ENCODE data around the gene PRDM16.

The PRDM16 gene

DNA sequence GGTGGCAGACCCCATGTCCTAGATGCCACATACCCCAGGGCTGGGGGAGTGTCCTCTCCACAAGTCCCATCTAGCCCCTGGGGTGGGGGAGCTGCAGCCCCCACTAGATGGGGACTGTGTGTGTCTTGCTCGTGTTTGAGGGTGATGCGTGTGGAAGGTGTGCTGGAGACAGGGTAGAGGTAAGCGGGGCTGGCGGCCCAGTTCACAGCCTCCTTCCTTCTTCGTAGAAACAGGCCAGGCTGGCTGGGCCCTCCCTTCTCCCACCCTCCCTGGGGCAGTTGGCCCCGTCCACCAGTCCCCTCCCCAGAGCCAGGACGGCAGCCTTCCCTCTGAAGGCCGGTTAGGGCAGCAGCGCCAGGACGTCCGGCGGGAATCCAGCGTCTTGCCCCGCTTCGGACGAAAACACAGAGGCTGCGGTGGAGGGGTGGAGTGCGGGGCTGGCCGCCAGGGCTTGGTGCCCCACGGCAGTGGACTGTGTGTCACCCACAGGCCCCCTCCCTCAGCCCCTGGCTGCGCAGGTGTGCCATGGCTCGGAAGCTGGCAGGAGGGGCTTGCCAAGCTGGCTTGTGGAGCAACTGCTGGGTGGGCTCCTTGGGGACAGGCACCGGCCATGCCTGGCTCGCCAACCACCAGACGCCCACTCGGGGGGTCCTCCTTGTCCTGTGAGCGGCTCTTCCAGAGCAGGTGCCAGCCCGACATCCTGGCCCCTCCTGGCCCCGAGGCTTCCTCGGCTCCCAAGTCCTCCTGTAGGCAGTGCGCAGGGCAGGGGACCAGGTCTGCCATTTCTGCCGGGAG is 3.6 kb downstream of the PRDM16 start:
- Histone ChIP-seq H3K36me3 (no peaks in the 10 kb centered on the region), H3K9me3 (ENCODE audit: severe bottlenecking) (no peaks in the 10 kb centered on the region), H3K27me3 (ENCODE audit: insufficient read depth, low read depth, severe bottlenecking) (peaks cover 25% of the 10 kb centered on the region), H3K27ac (no peak overlapping the region), H3K4me3 (ENCODE audit: low read depth, low read length) (no peak overlapping the region)
- TF ChIP-seq, protein P1, sequence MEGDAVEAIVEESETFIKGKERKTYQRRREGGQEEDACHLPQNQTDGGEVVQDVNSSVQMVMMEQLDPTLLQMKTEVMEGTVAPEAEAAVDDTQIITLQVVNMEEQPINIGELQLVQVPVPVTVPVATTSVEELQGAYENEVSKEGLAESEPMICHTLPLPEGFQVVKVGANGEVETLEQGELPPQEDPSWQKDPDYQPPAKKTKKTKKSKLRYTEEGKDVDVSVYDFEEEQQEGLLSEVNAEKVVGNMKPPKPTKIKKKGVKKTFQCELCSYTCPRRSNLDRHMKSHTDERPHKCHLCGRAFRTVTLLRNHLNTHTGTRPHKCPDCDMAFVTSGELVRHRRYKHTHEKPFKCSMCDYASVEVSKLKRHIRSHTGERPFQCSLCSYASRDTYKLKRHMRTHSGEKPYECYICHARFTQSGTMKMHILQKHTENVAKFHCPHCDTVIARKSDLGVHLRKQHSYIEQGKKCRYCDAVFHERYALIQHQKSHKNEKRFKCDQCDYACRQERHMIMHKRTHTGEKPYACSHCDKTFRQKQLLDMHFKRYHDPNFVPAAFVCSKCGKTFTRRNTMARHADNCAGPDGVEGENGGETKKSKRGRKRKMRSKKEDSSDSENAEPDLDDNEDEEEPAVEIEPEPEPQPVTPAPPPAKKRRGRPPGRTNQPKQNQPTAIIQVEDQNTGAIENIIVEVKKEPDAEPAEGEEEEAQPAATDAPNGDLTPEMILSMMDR (IDR thresholded peaks at IDR 0.05; ENCODE audit: low read depth, low read length): no peak
- no peak for DNase-seq

DNA sequence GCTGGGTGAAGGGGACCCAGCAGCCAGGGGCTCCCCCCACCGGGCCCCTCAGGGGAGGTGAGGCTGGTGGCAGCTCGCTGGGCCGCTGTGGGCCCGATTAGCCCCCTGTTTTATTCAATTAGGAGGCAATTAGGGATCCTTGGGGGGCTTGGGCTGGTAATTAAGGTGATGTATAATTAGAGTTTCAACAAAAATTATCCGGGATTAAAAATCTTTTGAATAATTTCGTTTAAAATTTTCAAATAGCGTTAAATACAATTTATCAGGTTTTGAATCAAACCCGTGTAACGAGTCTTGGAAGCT is 4.1 kb downstream of the PRDM16 start:
- TF ChIP-seq, protein P1 (IDR thresholded peaks at IDR 0.05; ENCODE audit: low read depth, low read length): no peak
- Histone ChIP-seq H3K9me3 (ENCODE audit: severe bottlenecking) (no peaks in the 10 kb centered on the region), H3K36me3 (no peaks in the 10 kb centered on the region), H3K27ac (no peak overlapping the region), H3K27me3 (ENCODE audit: insufficient read depth, low read depth, severe bottlenecking) (peaks cover 19% of the 10 kb centered on the region), H3K4me3 (ENCODE audit: low read depth, low read length) (peak overlapping the region; percentile 58)
- no peak for DNase-seq

DNA sequence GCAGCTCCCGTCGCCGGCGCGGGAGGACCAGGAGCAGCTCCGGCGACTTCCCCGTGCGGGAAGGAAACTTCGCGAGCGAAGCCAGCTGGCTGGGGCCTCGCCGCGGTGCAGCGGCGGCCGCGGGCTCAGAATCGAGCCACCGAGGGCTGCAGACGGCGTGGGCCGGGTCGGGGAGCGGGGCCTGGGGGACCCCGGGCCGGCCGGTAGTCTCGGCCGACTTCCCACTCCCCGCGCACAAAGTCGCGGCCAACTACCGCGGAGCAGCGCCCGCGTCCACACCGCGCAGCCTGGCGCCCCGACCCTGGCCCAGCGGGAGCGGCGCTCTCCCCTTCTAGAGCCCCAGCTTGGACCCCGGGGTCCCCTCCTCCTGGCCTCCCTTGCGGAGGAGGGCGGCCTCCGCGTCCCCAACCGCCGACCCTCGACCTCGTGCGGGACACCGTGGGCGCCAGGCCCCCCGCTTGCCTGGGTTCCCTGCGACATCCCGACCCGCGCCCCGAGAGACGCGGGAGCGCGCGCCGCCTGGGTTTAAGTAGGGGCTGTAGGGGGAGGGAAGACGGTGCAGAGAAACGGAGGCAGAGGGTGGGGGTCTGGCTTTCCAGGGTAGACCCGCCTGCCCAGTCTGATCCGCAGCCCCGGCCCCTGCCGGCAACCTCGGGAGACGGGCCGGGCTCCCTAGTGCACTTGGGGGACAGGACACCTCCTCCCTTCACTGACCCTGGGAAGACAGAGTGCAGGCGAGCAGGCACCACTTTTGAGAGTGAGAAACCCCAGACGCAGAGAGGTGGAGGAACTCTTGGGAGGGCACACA is 4.7 kb downstream of the PRDM16 start:
- Histone ChIP-seq H3K4me3 (ENCODE audit: low read depth, low read length) (peak overlapping the region; percentile 58), H3K36me3 (no peaks in the 10 kb centered on the region)

DNA sequence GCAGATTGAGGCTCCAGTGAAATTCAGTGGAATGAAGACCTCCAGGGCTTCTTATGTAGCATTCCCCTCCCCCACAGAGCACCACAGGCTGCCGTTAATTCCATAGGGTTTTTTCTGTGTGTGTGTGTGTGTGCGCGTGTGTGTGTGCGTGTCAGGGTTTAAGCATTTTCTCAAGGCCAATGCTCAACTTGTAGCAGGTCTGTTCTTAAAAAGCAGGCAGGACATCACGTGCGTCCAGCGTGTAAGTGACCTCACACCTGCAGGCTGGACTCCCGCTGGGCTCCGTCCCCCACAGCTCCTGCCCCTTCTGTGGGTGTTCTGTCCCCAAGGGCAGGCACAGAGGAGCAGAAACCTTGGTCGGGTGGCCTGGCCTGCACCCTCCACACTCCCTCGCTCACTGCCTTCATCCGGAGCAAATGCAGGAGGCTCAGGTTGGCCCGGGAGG is 5.3 kb downstream of the PRDM16 start:
- Histone ChIP-seq H3K9me3 (ENCODE audit: severe bottlenecking) (no peaks in the 10 kb centered on the region), H3K4me3 (ENCODE audit: low read depth, low read length) (peak overlapping the region; percentile 58), H3K36me3 (no peaks in the 10 kb centered on the region), H3K27ac (no peak overlapping the region), H3K27me3 (ENCODE audit: insufficient read depth, low read depth, severe bottlenecking) (peaks cover 13% of the 10 kb centered on the region)
- peak; percentile 60 for DNase-seq
- TF ChIP-seq, protein P1 (IDR thresholded peaks at IDR 0.05; ENCODE audit: low read depth, low read length): no peak

More for the DNA sequence above, 4.7 kb downstream of the PRDM16 start:
- no peaks in the 10 kb centered on the region for H3K9me3 ChIP-seq (ENCODE audit: severe bottlenecking)
- TF ChIP-seq, protein P1 (IDR thresholded peaks at IDR 0.05; ENCODE audit: low read depth, low read length): no peak
- peaks cover 16% of the 10 kb centered on the region for H3K27me3 ChIP-seq (ENCODE audit: insufficient read depth, low read depth, severe bottlenecking)
- H3K27ac ChIP-seq: no peak overlapping the region
- no peak for DNase-seq

DNA sequence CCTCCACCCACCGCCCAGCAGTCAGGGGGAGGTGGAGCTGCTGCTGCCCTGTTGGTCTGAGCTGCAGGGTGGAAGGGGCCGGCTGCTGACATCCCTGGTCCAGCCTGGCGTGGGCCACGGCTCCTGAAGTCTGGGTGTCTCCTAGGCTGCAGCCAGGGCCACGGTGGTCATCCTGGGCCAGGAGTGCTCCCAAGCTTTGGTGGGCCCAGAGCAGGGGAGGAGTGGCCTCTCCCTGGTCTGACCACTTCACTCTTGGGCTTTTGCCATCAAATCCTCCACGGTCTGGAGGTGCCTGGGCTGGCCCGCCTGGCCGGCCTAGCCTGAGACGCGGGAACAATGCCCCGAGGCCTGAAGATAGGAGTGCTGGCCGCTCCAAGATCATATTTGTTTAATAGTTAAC is 5.8 kb downstream of the PRDM16 start:
- Histone ChIP-seq H3K27ac (no peak overlapping the region), H3K36me3 (no peaks in the 10 kb centered on the region), H3K4me3 (ENCODE audit: low read depth, low read length) (no peak overlapping the region), H3K27me3 (ENCODE audit: insufficient read depth, low read depth, severe bottlenecking) (peaks cover 13% of the 10 kb centered on the region), H3K9me3 (ENCODE audit: severe bottlenecking) (no peaks in the 10 kb centered on the region)
- TF ChIP-seq, protein P1 (IDR thresholded peaks at IDR 0.05; ENCODE audit: low read depth, low read length): no peak
- no peak for DNase-seq

Measured in WERI-Rb-1 (cell line).